Stomach (tissue), 4 donors: ENCODE data around the gene EPHA10.

Experiments
- POLR2A ChIP-seq, 4 donors: fragments of 450-650 bp; IDR thresholded peaks; one replicate each; pipeline ENCODE4 v1.6.1; 2016; ENCODE audit warnings: antibody characterized with exemption in 4 of 4, control low read depth in 2 of 4, mild to moderate bottlenecking in 1 of 4, moderate library complexity in 1 of 4
- POLR2AphosphoS5 ChIP-seq, 3 donors: sonication (generic); formaldehyde crosslinking; IDR thresholded peaks; one replicate each; pipeline ENCODE4 v1.6.1; 2016; ENCODE audit warnings: antibody characterized with exemption in 3 of 3

DNA sequence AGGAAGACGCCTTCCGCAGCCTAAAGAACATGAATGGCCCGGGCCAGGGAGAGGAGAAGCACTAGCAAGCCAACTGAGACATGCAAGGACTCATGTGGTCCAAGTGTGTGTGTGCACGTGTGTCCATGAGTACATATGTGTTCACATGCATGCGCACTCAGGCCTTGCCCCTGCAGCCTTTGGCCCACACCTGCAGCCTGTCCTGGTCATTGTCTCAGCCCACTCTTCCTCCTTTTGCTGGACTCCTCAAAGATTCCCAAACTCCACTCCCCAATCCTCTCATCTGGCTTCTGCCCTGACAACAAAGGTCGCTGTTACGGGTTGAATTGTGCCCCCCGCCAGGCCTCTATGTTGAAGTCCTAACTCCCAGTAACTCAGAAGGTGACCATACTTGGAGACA is 50.7 kb downstream of the EPHA10 start:
- no peak for TF ChIP-seq POLR2A (IDR thresholded peaks at IDR 0.05)
- TF ChIP-seq POLR2AphosphoS5 (IDR thresholded peaks at IDR 0.05), result no peak
